Psoas muscle (tissue), 8 donors: Measurements from ENCODE around the gene TDRD7. TPM values are rescaled to one million over a fixed set of nuclear protein-coding genes. Genes with fewer than 3 reads are reported as not detected.
A peak's percentile ranks its signal among the peaks of the same experiment; 100 is the strongest.

Experiments
- ATAC-seq, 4 donors: fragments of 200-7000 bp; cut with Tn5 transposase; one replicate each; pipeline ENCODE4 v1.9.1; 2020; ENCODE audit warnings: moderate library complexity in 3 of 4, mild to moderate bottlenecking in 2 of 4
- DNase-seq, 2 donors: peaks; one replicate each; pipeline ENCODE4 v3.0.0-alpha.2; 2020
- H3K27ac ChIP-seq: fragments of 200-600 bp; one replicate; pipeline ENCODE4 v1.8.0; 2022
- H3K27me3 ChIP-seq, 3 donors: fragments of 200-600 bp in 1 of 3; one replicate each; pipeline versions ENCODE4 v1.6.1 to v1.8.0; 2013 to 2022; ENCODE audit warnings: low read length in 2 of 3, mild to moderate bottlenecking in 2 of 3, moderate library complexity in 1 of 3; ENCODE audit not compliant: insufficient read depth in 3 of 3
- H3K36me3 ChIP-seq, 2 donors: fragments of 200-600 bp in 1 of 2; one replicate each; pipeline versions ENCODE4 v1.6.1 to v1.8.0; 2013 to 2022; ENCODE audit warnings: low read depth in 1 of 2, mild to moderate bottlenecking in 1 of 2, moderate library complexity in 1 of 2; ENCODE audit not compliant: insufficient read depth in 1 of 2
- H3K4me1 ChIP-seq: fragments of 200-600 bp; one replicate; pipeline ENCODE4 v1.8.0; 2022
- H3K4me3 ChIP-seq: fragments of 200-600 bp; one replicate; pipeline ENCODE4 v1.8.0; 2022; ENCODE audit warnings: mild to moderate bottlenecking
- H3K9me3 ChIP-seq: fragments of 200-600 bp; one replicate; pipeline ENCODE4 v1.8.0; 2022
- WGBS, 3 donors: extraction: QIAGEN DNeasy Blood & Tissue Kit; methylation state at CpG; one replicate each; pipeline versions ENCODE4 v1.1.6 to v1.1.7; 2013; 5-methylcytosine and 5-hydroxymethylcytosine counted together
- intact Hi-C, 2 donors: fragments of 100-400 bp; cut with DNase I; formaldehyde crosslinking; loops; one replicate each; pipeline versions ENCODE4 v1.11.0 to v1.14.2; 2022
- polyA plus RNA-seq, 3 donors: library from polyadenylated mRNA; stranded (reverse); fragments of 200-250 nt; gene quantifications; one replicate each; pipeline ENCODE4 v1.2.3, GENCODE V29; 2013
- total RNA-seq, 4 donors: library from RNA; stranded (reverse); fragmentation: NEBNext Ultra II Directional in 2 of 4; extraction: Animal tissue kit (Norgen Biotek cat#: 25700) in 2 of 4; gene quantifications; one replicate each; pipeline versions ENCODE4 v1.2.1 to v1.2.4, GENCODE V29; 2021 to 2023
- TF ChIP-seq, protein P1 (sequence below): fragments of 200-600 bp; IDR thresholded peaks from one replicate; pipeline ENCODE4 v1.8.0; 2022; ENCODE audit warnings: antibody characterized with exemption
- donor health status: healthy with polysubstance abuse.
- donor health status: DM: no; HTN: no; CAD: no; lungs with moderate emphysema.
- donor health status: Bipolar disorder and iron deficiency.
- donor health status: healthy.
- donor health status: DM: yes; HTN: yes; CAD: no.
- donor health status: DM: no; HTN: no; CAD: no.
- donor health status: DM: no; HTN: no; CAD: no.
- donor health status: DM: yes; HTN: yes; CAD: no.

Gene TDRD7
- total and polyA plus RNA-seq, 7 donors = 2.3 to 9.9 (median 4.9) TPM

DNA sequence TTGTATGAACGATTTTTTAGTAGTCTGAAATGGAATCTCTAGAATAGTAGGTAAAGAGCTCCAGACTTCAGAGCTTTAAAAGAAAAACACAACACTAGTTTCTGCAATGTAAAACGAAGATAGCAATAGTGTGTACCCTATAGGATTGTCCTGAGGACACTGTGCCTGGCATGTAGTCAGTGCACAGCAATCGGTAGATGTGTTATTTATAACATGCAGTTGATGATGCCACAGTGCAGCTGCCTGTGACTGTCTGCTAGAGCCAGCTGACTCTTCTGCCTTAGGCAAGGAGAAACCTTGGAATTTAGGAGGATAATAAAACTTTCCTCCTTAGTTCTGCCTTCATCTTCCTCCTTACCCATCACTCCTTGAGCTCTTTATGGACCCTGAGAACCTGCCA, 61.8 kb downstream of the TDRD7 start:
- 41 to 48% (median 45%) methylated on average over 3 of the region's 3 CpGs for WGBS, 3 donors
- intact Hi-C loops = loop anchor here in 1 of 2 donors (2.0 kb wide), 1 partner anchor 27 kb away; the partner anchor contains the start of gene TMOD1
- DNase-seq = peak in 1 of 2 donors; percentile 56
- H3K4me1 ChIP-seq = peaks cover 17% of the 10 kb centered on the region
- no peaks in the 10 kb centered on the region for H3K36me3 ChIP-seq
- peak; percentile 88 to 92 (median 91) for ATAC-seq
- H3K27ac ChIP-seq = peak overlapping the region; percentile 50
- TF ChIP-seq, protein P1, sequence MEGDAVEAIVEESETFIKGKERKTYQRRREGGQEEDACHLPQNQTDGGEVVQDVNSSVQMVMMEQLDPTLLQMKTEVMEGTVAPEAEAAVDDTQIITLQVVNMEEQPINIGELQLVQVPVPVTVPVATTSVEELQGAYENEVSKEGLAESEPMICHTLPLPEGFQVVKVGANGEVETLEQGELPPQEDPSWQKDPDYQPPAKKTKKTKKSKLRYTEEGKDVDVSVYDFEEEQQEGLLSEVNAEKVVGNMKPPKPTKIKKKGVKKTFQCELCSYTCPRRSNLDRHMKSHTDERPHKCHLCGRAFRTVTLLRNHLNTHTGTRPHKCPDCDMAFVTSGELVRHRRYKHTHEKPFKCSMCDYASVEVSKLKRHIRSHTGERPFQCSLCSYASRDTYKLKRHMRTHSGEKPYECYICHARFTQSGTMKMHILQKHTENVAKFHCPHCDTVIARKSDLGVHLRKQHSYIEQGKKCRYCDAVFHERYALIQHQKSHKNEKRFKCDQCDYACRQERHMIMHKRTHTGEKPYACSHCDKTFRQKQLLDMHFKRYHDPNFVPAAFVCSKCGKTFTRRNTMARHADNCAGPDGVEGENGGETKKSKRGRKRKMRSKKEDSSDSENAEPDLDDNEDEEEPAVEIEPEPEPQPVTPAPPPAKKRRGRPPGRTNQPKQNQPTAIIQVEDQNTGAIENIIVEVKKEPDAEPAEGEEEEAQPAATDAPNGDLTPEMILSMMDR = no peak
- H3K9me3 ChIP-seq = no peaks in the 10 kb centered on the region
- no peaks in the 10 kb centered on the region for H3K27me3 ChIP-seq
- no peak overlapping the region for H3K4me3 ChIP-seq

DNA sequence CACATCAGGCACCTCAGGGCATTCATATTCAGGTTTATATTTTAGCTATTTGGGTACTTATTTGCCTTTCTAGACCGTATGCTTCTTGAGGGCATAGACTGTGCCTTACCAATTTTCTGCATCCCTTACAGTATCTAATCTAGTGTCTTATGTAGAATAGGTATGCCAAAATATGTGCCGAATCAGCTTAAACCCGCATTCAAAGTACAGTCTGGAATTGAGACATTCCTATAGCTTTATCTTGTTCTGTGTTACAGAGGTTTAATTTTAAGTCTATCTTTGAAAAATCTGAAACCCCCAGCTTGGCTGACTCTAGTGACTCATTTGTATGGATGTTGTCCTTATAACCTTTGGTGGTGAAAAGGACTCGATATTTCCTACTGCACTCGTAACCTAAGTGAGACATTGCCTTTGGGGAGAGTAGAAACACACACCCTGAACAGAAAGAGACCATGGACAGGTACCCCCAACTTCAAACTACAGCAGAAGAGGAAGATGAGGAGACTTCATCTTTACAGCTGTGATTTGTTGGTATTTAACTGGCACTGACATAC, 62.6 kb downstream of the TDRD7 start:
- Histone ChIP-seq H3K4me3 (no peak overlapping the region), H3K27ac (peak overlapping the region; percentile 50), H3K4me1 (peaks cover 10% of the 10 kb centered on the region), H3K27me3 (no peaks in the 10 kb centered on the region), H3K36me3 (no peaks in the 10 kb centered on the region), H3K9me3 (no peaks in the 10 kb centered on the region)
- TF ChIP-seq, protein P1 = no peak
- intact Hi-C loops = loop anchor here in 1 of 2 donors (2.0 kb wide), 1 partner anchor 26 kb away; the partner anchor contains the start of gene TMOD1
- DNase-seq (no peak), ATAC-seq (peak in 1 of 4 donors; percentile 6)
- 85 to 89% (median 86%) methylated on average over 5 of the region's 5 CpGs for WGBS, 3 donors

DNA sequence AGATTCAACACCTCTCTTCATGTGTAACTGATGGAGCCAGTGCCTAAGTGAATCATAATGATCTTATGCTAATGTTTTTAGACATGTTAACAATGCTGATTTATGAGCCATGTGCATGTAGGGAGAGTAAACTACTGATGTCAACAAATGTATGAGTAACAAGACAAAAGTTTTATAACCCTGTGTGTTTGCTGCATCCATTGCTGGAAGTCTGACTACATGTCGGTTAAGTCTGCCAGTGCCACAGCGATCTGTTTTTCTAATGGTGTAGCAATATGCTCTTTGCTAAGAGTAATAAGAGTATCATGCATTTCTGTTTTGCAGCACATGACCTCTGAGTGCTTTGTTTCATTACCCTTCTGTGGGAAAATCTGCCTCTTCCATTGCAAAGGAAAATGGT, 63.2 kb downstream of the TDRD7 start:
- DNase-seq = no peak
- 88 to 95% (median 89%) methylated on average over 2 of the region's 2 CpGs for WGBS, 3 donors
- Histone ChIP-seq H3K4me1 (peaks cover 9% of the 10 kb centered on the region), H3K4me3 (no peak overlapping the region), H3K27ac (no peak overlapping the region), H3K36me3 (no peaks in the 10 kb centered on the region), H3K9me3 (no peaks in the 10 kb centered on the region), H3K27me3 (no peaks in the 10 kb centered on the region)
- TF ChIP-seq, protein P1 = no peak
- no peak for ATAC-seq
- intact Hi-C loops = loop anchor here in 1 of 2 donors (2.0 kb wide), 1 partner anchor 26 kb away; the partner anchor contains the start of gene TMOD1

DNA sequence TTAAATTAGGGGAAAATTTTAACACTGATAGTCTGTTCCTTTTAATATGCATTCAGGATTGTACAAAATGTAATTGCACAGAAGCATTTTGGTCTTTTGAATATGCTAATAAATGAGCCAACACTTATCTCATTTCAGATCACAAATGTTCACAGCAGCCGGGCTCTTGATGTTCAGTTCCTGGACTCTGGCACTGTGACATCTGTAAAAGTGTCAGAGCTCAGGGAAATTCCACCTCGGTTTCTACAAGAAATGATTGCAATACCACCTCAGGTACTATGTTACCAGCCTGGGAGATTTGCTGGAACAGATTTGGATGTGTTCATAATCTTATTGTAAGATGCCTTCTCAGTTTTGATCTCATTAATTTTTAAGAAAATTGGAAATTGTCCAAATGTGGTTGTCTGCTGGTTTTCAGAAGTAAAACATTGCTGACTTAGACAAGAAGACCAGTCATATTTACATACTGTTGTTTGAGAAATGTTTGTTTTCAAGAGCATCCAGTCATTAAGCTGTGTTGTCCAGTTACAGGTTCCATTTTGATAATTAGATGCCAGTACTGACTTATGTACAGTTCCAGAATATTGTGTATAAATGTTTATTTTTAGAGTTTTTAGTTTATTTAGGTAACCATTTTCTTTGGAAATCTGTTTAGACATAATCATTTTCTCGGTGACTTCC, 66.5 kb downstream of the TDRD7 start:
- ATAC-seq (no peak), DNase-seq (no peak)
- no peaks in the 10 kb centered on the region for H3K27me3 ChIP-seq
- peaks cover 8% of the 10 kb centered on the region for H3K4me1 ChIP-seq
- no peaks in the 10 kb centered on the region for H3K9me3 ChIP-seq
- TF ChIP-seq, protein P1 = no peak
- H3K36me3 ChIP-seq = peaks cover 0 to 3% of the 10 kb centered on the region in 2 donors
- no peak overlapping the region for H3K27ac ChIP-seq
- H3K4me3 ChIP-seq = no peak overlapping the region
- WGBS, 3 donors = 41 to 63% (median 56%) methylated on average over 3 of the region's 3 CpGs
- intact Hi-C loops = no loop called here
